ENCODE measurements around the gene PRDM10. TPM values are rescaled to one million over a fixed set of nuclear protein-coding genes. Genes with fewer than 3 reads are reported as not detected.
A peak's percentile ranks its signal among the peaks of the same experiment; 100 is the strongest.

Gene PRDM10
- total RNA-seq, 1 experiment from 2014 or later: 18.9 TPM

DNA sequence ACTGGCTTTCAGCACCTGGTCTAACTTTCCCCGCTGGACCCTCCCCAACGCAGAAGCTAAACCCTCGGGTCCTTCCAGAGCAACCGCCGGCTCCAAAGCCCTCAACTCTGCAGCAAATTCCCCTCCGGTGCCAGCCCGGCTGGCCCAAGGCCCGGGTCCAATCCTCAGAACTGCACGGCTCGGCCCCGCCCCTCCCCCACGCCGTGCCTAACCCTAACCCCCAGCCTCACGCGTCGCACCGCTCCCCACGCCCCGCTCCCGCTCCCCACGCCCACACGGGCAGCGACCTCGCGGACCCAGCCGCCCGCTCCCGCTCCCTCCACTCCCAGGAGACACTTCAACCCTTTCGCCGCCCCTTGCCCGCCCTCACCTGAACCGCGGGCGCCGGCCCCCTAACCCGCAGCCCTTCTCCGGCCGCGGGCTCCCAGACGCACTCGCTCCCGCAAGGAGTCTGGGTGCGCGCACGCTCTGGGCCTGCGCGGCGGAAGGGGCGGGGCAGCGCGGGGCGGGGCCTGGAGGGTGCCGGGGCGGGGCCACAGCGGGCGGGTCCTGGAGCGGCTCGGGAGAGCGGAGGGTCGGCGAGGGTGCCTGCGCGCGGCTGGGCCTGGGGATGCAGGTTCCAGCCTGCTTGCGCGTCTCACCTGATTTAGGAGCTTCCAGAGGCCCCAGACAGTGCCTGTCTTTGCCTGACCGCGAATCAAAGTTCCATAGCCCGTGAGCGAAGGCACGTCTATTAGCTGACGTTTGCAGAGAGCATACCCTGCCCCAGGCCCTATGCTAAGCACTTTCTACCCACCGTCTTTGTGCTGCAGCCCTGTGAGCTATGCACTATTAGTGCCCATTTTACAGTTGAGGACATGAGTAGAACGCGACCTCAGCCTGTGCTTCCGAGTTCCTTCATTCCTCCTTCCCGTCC, 107.3 kb downstream of the PRDM10 start, which contains the start of gene NFRKB (continued):
- TF ChIP-seq, protein P1, sequence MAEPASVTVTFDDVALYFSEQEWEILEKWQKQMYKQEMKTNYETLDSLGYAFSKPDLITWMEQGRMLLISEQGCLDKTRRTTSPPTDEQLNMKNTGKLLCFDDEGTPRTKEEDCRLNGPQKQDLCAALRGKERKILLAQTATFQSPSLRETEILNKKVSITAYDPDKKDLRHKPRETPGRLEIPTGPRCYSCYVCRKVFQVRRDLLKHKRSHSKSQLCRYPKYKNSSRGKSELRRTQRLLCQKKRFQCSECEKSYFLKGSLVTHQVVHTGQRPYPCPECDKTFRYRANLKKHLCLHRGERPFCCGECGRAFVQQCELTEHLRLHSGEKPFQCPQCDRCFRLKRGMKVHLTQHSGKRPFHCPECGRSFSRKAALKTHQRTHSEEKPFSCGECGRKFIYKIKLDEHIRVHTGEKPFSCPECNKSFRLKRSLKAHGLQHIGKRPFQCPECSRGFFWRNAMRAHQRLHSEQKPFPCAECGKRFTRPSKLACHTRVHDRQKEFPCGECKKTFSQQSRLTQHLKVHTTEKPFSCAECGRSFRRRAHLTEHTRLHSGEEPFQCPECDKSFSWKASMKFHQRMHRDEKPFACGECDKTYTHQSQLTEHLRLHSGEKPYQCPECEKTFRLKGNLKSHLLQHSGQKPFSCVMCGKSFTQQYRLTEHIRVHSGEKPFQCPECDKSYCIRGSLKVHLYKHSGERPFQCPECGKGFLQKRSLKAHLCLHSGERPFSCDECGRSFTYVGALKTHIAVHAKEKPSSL (CRISPR knock-in tag; conservative IDR thresholded peaks at IDR 0.05): no peak
- TF ChIP-seq ARID4B (CRISPR knock-in tag; IDR thresholded peaks at IDR 0.05; ENCODE audit: borderline replicate concordance) (peak; percentile 46; the same call in 1 of the 2 replicates), CREB1 (CRISPR knock-in tag; IDR thresholded peaks at IDR 0.05) (no peak), MYBL2 (CRISPR knock-in tag; IDR thresholded peaks at IDR 0.05) (peak; percentile 62; the same call in 1 of the 2 replicates), MXD4 (CRISPR knock-in tag; IDR thresholded peaks at IDR 0.05; ENCODE audit: borderline replicate concordance) (no peak), FOXJ3 (CRISPR knock-in tag; IDR thresholded peaks at IDR 0.05; ENCODE audit: borderline replicate concordance) (no peak), CREM (CRISPR knock-in tag; IDR thresholded peaks at IDR 0.05) (peak; percentile 41; the same call in 1 of the 2 replicates), CBFB (CRISPR knock-in tag; IDR thresholded peaks at IDR 0.05; ENCODE audit: low read depth) (no peak), ZNF263 (CRISPR knock-in tag; IDR thresholded peaks at IDR 0.05; ENCODE audit: low read depth) (no peak), JUN (CRISPR knock-in tag; IDR thresholded peaks at IDR 0.05) (no peak), ZNF138 (CRISPR knock-in tag; conservative IDR thresholded peaks at IDR 0.05) (no peak), ELF4 (CRISPR knock-in tag; IDR thresholded peaks at IDR 0.05; ENCODE audit: low read depth) (no peak)
- TF ChIP-seq, protein P2, sequence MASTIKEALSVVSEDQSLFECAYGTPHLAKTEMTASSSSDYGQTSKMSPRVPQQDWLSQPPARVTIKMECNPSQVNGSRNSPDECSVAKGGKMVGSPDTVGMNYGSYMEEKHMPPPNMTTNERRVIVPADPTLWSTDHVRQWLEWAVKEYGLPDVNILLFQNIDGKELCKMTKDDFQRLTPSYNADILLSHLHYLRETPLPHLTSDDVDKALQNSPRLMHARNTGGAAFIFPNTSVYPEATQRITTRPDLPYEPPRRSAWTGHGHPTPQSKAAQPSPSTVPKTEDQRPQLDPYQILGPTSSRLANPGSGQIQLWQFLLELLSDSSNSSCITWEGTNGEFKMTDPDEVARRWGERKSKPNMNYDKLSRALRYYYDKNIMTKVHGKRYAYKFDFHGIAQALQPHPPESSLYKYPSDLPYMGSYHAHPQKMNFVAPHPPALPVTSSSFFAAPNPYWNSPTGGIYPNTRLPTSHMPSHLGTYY (CRISPR knock-in tag; IDR thresholded peaks at IDR 0.05): no peak

GRCh38 chr11:129894278-129895125, 108.1 kb downstream of the PRDM10 start:
- ChIA-PET POLR2A (interaction anchor here (2.2 kb wide), 1 partner anchor 108 kb away, joined by 8 read pairs; the partner anchor contains the start of gene PRDM10), CTCF (interaction anchor here (1.6 kb wide), 1 partner anchor 238 kb away, joined by 4 read pairs; no protein-coding TSS in a partner anchor)
- Mint-ChIP-seq H3K9me3 (peaks cover 10% of the 10 kb centered on the region), H3K27me3 (ENCODE audit: low read depth) (no peaks in the 10 kb centered on the region), H3K4me1 (peaks cover 24% of the 10 kb centered on the region), H3K36me3 (peaks cover 40% of the 10 kb centered on the region), H3K27ac (no peak overlapping the region), H3K4me3 (peak overlapping the region; percentile 93)
- TF ChIP-seq ZMAT4 (CRISPR knock-in tag; IDR thresholded peaks at IDR 0.05) (no peak), KAT7 (CRISPR knock-in tag; IDR thresholded peaks at IDR 0.05; ENCODE audit: borderline replicate concordance) (0 out of 2 replicates have a peak, but pooled peaks have one; percentile 20), CREB1 (CRISPR knock-in tag; IDR thresholded peaks at IDR 0.05) (no peak), JAZF1 (CRISPR knock-in tag; IDR thresholded peaks at IDR 0.05) (no peak), FOXJ3 (CRISPR knock-in tag; IDR thresholded peaks at IDR 0.05; ENCODE audit: borderline replicate concordance) (no peak)
- TF ChIP-seq, protein P3, sequence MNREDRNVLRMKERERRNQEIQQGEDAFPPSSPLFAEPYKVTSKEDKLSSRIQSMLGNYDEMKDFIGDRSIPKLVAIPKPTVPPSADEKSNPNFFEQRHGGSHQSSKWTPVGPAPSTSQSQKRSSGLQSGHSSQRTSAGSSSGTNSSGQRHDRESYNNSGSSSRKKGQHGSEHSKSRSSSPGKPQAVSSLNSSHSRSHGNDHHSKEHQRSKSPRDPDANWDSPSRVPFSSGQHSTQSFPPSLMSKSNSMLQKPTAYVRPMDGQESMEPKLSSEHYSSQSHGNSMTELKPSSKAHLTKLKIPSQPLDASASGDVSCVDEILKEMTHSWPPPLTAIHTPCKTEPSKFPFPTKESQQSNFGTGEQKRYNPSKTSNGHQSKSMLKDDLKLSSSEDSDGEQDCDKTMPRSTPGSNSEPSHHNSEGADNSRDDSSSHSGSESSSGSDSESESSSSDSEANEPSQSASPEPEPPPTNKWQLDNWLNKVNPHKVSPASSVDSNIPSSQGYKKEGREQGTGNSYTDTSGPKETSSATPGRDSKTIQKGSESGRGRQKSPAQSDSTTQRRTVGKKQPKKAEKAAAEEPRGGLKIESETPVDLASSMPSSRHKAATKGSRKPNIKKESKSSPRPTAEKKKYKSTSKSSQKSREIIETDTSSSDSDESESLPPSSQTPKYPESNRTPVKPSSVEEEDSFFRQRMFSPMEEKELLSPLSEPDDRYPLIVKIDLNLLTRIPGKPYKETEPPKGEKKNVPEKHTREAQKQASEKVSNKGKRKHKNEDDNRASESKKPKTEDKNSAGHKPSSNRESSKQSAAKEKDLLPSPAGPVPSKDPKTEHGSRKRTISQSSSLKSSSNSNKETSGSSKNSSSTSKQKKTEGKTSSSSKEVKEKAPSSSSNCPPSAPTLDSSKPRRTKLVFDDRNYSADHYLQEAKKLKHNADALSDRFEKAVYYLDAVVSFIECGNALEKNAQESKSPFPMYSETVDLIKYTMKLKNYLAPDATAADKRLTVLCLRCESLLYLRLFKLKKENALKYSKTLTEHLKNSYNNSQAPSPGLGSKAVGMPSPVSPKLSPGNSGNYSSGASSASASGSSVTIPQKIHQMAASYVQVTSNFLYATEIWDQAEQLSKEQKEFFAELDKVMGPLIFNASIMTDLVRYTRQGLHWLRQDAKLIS (CRISPR knock-in tag; IDR thresholded peaks at IDR 0.05; ENCODE audit: borderline replicate concordance): no peak
- TF ChIP-seq, protein P4, sequence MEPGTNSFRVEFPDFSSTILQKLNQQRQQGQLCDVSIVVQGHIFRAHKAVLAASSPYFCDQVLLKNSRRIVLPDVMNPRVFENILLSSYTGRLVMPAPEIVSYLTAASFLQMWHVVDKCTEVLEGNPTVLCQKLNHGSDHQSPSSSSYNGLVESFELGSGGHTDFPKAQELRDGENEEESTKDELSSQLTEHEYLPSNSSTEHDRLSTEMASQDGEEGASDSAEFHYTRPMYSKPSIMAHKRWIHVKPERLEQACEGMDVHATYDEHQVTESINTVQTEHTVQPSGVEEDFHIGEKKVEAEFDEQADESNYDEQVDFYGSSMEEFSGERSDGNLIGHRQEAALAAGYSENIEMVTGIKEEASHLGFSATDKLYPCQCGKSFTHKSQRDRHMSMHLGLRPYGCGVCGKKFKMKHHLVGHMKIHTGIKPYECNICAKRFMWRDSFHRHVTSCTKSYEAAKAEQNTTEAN (CRISPR knock-in tag; IDR thresholded peaks at IDR 0.05): 0 out of 2 replicates have a peak, but pooled peaks have one; percentile 0
- no peak for ATAC-seq
- DNase-seq (ENCODE audit: low spot score): no peak
